Right ventricle myocardium inferior (tissue), 1 donor: ENCODE data around the gene GSDME. TPM values are rescaled to one million over a fixed set of nuclear protein-coding genes. Genes with fewer than 3 reads are reported as not detected.
A peak's percentile ranks its signal among the peaks of the same experiment; 100 is the strongest.

Experiments used
- ATAC-seq: fragments of 200-7000 bp; cut with Tn5 transposase; one replicate; pipeline ENCODE4 v1.9.1; 2020; ENCODE audit warnings: mild to moderate bottlenecking, moderate library complexity
- DNase-seq: peaks from one replicate; pipeline ENCODE4 v3.0.0; 2021; ENCODE audit errors: missing footprints
- intact Hi-C: fragments of 100-400 bp; cut with DNase I; formaldehyde crosslinking; loops from one replicate; pipeline ENCODE4 v1.11.0; 2022
- total RNA-seq: library from RNA; stranded (reverse); fragmentation: NEBNext Ultra II Directional; extraction: Animal tissue kit (Norgen Biotek cat#: 25700); gene quantifications from one replicate; pipeline ENCODE4 v1.2.1, GENCODE V29; 2021
- donor health status: DM: no; HTN: yes; CAD: no; lungs with severe emphysema.

GSDME gene
- total RNA-seq, 1 donor from 2014 or later: 4.1 TPM

DNA sequence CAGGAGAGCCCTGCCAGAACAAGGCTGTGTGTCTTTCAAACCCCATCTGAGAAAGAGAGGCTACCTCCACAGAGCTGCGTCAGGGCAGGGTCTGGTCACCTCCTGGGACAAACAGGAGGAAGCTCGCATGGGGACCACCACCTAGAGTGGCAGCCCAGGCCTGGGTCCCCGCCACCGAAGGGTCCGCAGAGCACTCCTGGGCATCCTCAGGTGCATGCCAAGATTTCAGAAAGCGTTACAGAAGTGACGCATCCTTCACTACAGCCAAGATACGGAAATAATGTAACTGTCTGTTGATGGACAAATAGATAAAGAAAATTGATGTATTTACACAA, 42.6 kb downstream of the GSDME start:
- no peak for DNase-seq
- intact Hi-C loops: no loop called here
- no peak for ATAC-seq

DNA sequence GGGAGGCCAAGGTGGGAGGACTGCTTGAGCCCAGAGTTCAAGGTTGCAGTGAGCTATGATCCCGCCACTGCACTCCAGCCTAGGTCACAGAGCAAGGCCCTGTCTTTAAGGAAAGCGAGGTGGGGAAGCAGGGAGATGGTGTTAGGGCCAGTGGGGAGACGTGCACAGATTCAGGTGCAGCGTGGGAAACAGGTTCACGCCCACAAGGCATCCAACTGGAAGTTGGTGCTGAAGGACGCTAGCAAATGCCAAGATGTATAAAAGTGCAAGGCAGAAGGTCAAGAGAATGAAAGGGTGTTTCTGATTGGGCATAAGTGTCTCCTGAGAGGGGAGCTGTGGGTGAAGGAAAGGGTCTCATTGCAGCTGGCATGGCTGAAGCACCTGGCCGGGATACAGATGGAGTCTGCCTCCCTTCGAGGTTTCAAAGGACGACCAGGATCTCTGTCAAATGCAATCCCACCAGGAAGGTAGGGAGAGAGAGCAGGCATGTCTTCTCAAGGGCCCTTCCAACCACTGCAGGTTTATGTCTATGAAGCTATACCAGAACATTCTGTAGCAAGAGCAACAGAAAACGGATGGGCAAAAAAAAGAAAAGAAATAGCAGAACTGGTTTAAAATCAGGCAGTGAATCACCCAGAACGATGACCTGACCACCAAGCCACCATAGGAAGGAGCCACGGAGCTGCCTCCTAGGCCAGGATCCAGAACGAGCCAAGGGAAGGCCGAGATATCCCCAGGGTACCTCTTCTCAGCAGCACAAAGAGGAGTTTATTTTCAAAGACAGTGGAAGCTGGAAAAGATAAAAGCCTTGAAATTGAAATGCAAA, 43.2 kb downstream of the GSDME start:
- ATAC-seq (no peak), DNase-seq (no peak)
- intact Hi-C loops: no loop called here

DNA sequence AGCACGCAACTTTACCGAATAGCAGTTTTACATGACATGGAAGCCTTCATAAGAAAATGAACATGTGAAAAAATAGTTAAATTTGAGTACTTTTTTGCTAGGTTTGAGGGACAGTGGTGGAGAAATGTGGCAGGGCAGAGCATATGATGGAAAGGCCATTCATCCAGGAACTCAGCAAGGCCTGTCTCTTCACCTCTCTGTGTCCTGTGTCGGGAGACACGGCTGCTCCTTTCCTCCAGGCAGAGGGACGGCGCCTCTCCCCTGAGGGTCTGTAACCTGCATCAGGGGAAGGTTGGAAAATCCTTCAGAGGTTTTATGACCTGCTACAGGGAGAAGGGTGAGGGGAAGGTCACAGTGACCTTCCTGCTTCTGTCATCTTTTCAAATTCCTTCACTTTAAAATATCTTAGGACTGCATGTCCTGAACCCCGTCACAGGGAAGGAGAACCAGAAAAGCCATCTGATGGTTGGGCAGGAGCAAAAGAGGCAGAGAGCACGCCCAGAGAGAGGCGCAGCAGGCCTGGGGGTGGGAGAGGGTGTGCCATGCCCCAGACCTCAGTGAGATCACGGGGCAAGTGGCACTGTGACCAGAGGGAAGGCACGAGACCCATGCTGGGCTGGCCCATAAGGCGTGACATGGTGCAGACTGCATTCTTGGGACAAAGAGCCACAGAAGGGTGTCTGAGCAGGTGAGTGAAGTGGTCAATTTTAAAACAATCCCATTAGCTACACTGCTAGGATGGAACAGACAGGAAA, 44.0 kb downstream of the GSDME start:
- DNase-seq (no peak), ATAC-seq (no peak)
- intact Hi-C loops: no loop called here

DNA sequence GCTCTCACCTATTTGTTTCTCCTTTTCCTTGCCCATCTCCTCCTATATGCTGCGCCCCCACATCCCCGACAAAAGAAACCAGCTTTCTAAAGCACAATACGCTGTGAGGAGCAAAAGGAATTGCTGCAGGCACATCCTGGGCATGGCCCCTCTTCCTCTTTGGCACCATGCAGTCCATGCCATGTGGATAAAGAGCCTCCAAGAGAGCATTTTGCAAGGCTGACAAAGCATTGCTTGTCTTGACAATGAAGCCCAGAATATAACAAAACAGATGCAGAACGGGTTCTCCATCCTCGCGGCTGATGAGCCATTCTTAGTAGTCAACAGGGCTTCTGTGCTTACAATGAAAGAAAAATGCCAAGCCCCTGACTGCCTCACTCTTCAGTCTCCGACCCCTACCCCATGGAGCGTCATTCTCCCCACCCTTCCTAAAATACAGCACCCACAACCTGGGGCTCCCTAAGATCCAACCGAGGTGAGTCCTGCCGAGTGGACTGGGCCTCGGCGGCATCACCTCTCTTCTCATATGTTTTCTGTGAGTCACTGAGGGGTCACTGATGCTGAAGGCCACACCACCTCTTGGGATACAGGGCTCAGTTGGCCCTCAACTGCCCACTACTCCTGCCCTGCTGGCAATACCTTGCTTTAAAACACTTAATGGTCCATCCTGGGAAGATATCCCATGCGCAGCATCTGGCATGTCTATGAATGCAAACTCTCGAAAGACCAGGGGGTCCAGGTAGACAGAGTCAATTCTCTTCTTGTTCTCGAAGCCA, 47.5 kb downstream of the GSDME start:
- ATAC-seq (no peak), DNase-seq (no peak)
- intact Hi-C loops: no loop called here

DNA sequence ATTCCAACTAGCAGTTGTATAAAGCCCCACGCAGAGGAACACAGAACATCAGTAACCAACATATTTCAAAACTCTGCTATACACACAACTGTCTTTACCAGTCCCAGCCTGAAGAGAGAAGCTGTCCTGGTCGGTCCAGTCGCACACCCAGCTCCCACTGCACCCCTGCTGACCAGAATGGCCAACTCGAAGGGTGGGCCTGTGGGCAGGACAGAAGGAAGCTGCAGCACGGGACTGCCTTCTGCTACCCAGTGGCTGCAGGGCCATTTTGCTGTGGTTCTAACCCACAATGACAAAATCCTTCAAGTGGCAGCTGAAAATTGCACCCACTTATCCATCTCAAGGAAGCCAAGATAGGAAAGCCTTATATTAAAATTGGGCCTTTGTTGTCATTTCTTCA, 48.2 kb downstream of the GSDME start:
- intact Hi-C loops: no loop called here
- ATAC-seq (no peak), DNase-seq (no peak)

DNA sequence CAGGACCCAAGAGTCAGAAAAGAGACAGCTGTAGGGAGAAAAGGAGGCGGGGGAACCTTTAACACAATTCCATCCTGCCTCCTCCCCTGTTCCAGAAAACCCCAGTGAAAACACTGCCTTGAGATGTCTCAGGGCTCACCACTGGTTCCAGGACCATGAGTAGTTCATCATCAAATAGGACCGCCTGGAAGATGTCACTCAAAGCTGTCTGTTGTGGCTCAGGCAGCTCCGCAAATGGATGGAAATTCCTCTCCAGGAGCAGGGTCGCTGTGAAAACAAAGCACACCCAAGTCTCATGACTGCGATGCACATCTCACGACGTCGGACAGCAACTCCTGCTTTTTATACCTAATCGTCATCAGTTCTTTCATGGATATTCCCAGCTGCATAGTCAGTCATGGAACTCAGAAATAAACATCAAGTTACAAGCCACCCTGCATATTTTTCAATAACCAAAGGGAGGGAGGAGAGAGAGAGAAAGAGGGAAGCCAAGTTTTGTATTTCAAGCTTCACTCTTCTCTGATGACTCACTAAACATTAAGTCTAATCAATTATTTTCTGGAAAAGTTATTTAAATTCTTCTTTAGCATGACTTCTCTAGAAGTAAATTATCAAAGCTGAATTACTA, 49.2 kb downstream of the GSDME start:
- ATAC-seq: no peak
- intact Hi-C loops: no loop called here
- no peak for DNase-seq

DNA sequence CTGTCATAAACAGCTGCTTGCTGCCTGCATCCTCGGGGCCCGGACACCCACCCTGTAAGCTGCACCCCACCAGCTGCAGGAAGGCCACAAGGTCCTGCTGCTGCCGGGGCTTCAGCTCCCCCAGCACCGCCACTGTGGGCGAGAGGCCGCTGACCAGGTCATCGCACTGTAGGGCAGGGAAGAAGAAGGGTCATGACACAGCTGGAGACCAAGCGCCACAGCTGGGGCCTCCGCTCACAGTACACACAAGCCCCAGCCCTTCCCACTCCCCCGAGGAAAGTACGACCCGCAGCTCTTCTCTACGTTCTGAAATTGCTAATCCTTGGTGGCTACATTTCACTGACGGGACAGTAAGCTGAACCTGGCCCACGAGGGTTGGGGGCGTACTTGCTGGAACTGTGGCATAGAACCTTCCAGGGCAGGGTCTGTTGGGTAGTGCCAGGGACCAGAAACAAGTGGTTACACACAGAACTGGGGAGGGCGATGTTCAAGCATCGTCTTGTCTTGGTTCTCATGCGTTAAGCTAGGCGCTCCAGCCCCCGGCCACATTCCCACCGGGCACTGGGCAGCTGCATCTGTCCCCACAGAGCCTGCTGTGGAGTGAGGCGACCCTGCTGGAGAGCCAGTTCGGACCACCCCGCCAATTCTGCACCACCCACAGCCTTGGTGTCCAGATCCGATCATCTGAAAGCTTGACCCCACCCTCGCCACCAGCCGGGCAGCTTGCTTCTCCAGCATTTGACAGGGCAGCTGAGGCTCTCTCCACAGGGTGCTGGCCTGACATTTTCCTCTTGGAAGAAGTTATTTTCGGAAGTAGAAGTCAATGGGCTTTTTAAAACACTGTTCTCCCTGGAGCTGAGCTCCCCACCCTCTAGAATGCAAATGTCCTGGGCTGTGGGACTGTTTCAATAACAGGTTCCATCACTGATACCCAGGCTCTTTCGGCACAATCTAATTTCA, 50.8 kb downstream of the GSDME start:
- DNase-seq (no peak), ATAC-seq (no peak)

DNA sequence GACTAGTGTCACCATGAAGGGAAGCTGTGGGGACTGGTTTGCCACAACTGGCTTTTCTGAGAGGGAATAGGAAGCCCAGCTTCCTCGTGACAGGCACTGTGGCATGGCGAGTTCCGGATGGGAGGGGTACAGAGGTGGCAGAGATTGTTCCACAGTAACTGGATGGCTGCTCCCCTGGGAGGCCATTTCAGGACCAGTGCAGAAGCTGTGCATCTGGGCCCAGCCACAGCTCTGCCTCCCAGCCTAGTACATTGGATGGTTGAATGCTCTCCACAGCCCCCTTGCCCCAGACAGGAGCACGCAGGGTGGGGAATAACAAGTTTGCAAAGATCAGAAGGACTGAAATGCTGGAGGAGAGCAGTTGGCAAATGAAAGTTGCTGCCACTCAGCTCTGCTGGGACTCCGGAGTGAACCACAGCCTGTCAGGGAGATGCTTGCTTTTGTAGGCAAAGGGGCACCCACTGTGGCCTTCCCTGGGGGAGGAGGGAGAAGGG, 51.8 kb downstream of the GSDME start:
- ATAC-seq: peak; percentile 41
- intact Hi-C loops: no loop called here
- no peak for DNase-seq

More for the DNA sequence above, 50.8 kb downstream of the GSDME start:
- intact Hi-C loops: no loop called here

DNA sequence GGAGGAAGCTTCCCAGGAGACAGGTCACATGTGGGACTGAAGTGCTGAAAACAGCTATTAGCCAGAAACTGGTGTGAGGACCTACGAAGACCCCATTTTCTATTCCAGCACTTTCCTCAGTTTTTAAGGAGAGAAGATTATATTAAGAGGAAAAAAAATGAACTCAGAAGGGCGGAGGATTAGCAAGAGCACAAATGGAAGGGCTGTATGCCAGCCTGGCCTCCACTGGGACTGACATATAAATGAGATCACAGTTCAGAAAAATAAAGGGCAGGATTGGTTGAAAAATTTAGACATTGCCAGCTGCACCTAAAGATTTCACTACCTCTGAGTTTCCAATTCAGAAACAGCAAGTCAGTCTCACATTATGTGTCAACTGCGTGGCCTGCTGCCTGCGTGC, 53.0 kb downstream of the GSDME start:
- intact Hi-C loops: no loop called here
- no peak for DNase-seq

DNA sequence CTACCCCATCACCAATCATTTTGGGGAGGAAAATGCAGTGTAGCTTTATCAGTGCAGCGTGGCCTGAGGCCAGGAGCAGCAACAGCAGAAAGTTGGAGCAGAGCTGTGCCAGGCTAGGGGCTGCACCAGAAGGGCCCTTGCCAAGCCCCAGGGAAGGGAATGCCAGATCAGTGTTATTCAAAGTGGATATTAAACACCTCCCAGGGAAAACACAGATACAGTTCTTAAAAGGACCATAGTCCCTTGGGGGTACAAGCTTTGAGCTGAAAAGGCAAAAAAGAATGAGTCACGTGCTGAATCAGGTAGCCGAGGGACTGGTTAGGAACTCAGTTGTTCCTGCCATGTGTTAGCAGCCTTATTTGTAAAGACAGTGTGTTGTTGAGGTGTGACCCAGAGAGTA, 54.0 kb downstream of the GSDME start:
- DNase-seq (no peak), ATAC-seq (no peak)
- intact Hi-C loops: no loop called here

More for the DNA sequence above, 53.0 kb downstream of the GSDME start:
- no peak for ATAC-seq

DNA sequence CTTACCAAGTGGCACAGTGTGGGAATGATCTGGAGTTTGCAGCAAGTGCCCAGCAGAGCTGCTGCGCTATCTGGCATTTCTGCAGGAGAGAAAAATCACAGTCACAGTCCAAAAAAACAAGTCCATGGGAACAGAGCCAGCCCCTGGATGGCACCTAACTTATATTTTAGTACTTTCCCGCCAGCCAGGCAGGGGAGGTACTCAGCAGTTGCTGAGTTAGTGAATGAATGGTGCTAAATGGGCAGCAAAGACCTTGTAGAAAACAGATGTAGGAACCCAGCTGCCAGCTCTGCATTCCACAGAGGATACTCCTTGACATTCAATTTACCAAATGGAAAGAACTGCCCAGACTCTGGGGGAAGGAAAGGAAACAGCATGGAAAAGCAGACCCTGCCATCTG, 54.5 kb downstream of the GSDME start:
- intact Hi-C loops: no loop called here
- ATAC-seq (no peak), DNase-seq (no peak)

DNA sequence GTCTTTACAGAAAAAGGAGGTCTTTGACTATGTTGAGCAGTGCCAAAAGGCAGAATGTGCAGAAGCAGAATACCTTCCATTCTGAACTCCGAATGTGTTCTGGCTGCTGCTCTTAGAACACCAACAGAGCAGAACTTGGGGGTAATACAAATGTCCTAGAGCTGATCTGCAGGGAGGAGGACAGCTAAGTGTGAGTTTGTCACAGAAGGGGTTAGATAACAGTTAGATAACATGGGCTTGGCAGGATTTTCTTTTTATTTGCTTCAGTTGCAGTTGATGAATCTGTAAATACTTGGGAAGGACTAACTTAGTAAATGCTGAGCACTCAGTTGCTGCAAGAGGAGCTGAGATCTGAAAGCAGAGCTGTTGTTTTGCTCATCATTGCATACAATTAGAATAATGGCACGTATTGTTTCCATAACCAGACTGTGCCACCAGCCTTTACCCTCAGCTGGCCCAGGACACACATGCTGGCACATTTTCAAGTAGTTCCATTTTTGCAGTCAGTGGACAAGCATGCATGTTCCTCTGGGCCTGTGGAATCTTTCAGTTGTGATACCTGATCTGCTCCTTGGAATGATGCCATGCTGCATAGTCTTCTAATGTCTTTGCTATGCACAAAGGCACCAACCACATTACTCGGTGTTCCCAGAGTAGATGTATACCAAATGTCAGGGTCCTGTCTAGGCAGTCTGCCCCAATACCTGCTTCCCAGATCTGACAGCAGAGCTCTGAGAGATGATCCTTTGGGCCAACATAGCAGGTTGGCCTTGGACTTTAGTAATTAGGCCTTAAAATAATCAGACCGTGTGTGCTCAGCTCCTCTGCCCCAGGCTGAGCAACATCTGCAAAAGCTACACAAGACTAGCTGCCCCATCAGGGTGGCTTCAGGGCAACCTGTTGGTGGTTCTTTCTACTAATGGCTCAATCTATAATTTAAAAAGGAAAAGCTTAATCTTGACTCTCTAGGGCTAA, 55.7 kb downstream of the GSDME start:
- ATAC-seq (peak; percentile 65), DNase-seq (no peak)
- intact Hi-C loops: no loop called here

DNA sequence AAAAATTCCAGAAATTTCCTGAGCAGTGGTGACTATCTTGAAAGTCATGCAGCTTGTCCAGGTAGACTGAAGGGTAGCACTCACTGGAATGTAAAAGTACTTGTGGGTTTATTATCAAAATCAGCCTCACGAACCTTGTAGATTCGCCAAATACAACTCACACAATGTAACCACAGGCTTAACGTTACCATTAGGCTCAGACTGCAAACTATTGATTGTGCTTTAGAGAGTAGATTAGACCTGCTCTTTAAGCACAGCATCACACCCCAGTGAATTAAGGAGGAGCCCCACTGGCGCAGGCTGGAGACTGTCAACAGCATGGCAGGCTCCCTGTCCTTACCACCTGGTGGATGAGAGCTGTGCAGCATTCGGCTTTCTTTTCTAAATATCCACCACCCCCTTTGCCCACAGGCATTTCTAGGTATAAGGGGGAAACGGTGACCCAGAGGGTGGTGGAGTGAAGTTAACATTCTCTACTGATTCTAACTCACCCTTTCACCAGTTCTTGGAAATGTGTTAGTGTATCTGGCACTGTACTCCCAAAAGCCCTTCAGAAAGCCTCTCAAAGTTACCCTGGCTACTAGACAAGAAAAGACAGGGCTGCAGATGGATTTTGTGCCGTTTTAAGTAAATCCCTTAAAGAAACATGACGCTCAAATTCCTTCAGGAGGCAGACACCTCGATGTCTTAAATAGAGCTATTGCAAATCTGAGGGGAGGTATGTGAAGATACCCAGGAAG, 56.6 kb downstream of the GSDME start:
- DNase-seq (no peak), ATAC-seq (no peak)
- intact Hi-C loops: no loop called here

DNA sequence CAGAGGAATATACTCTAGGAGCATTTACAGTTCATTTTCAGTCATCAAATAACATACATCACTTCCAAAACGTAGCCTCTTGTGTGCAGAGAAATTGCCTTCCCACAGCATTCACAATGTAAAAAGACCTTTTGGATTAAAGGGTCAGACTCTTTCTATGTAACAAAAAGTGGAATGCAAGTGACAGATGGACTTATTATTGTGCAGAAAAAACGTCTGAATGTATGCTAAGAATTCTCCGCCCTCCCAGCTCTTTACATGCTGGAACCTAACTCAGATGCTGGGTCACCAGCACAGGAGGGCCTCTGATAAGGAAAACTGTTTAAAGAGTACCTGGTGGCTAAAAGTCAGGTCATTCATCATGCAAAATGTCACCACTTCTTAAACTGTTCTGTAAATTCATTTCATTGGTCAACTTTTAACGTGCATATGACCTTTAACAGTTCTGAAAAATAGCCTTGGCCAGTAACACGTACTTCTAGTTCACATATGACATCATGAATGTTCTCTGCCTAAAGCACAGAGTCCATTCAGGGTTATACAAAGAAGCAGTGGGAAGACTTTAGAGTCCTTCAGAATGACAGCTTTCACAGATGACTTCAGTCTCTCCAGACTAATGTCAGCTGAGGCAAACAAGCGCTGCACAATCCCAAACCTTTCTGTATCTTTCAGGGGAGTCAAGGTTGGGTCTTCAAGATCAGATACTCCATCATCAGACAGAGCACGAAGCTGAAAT, 58.6 kb downstream of the GSDME start:
- intact Hi-C loops: no loop called here
- DNase-seq (no peak), ATAC-seq (no peak)

DNA sequence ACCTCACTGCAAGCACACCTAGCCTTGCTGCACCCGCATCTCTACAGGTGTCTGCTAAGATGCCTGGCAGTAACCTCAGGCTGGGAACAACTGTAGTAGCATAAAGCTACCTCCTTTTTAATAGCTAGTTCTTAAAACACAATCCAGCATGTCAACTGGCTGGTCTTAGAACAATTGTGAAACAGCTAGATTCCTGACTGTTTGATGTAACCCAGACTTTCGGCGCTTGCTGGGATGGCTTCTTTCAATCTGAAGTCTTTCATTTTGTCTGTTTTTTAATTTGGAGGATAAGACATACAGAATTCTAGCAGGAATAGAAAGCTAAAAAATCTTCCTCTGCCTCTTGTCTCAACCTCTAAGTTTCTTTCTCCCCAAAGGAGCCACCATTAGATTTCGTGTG, 59.8 kb downstream of the GSDME start:
- no peak for DNase-seq
- no peak for ATAC-seq
- intact Hi-C loops: no loop called here

DNA sequence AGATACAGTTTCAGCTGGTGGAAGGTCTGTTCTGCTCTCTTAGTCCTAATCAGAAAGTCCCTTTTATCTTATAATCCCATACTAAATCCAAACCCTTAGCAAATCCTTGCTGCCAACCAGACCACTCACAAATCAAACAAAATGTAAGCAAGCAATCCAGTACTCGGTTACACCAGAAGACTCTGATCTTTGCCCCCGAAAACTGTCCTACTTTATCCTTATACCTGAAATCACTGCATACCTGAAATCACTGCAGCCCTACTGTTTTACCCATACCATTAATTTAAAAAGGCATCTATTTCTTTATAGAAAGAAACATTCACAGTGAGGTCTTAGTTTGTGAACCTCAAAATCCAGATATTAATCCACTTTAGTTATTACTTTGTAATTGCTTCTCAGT, 64.7 kb downstream of the GSDME start:
- ATAC-seq (no peak), DNase-seq (no peak)
- intact Hi-C loops: no loop called here
